Activated T-helper 1 cell treated with anti-CD3 and anti-CD28 coated beads, Interleukin-2, amount 50 U/mL, for 16 hours (primary cell): ENCODE measurements around the gene TLR3.
"Not testable (repeated sequence)": the region's sequence is repeated elsewhere in the genome, so short reads cannot be mapped to it uniquely, and the experiment has no call there.

Experiments
- DNase-seq, 2 donors: peaks; one replicate each; pipeline ENCODE4 v3.0.0-alpha.2; 2020; ENCODE audit warnings: low read depth in 1 of 2, low spot score in 1 of 2

TLR3 gene

GRCh38 chr4:186047501-186047900 is 21.5 kb upstream of the TLR3 start:
- not testable (repeated sequence) for DNase-seq

GRCh38 chr4:186050135-186050534 is 18.8 kb upstream of the TLR3 start:
- not testable (repeated sequence) for DNase-seq

GRCh38 chr4:186051096-186051495 is 17.9 kb upstream of the TLR3 start:
- DNase-seq: no peak

DNA sequence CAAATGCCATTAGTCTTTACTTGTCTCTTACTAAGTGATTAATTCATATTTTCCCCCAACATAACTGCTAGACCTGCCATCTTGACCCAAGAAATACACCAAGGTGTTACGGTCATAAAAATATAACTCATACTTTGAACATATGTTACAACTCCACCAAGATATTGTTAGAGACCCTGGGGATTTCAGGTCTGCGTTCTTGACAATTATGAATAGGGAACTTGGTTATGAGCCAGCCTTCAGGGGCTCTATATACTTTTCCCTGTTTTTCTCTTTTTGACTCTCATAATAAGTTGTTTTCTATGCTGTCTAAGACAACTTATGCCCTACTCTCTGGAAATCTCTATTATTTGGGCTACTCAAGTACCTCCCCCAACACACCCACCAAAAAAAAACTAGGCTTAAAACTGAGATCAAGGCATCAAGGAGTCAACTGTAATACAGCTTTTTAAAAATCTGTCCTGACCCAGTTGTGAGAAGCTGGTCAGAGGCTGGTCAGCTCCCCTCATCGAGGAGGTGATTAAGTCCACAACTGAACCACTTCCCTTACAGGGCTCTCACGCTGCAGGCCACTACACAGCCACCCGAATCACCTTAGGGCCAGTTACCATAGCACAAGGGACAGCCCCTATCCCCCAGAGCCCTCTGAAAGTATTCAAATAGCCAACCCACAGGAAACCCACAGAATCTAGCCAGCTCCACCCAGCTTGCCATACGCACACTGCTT is 10.5 kb upstream of the TLR3 start:
- DNase-seq: no peak

GRCh38 chr4:186058980-186059316 is 10.0 kb upstream of the TLR3 start:
- no peak for DNase-seq

GRCh38 chr4:186061921-186062320 is 7.0 kb upstream of the TLR3 start:
- DNase-seq: no peak

DNA sequence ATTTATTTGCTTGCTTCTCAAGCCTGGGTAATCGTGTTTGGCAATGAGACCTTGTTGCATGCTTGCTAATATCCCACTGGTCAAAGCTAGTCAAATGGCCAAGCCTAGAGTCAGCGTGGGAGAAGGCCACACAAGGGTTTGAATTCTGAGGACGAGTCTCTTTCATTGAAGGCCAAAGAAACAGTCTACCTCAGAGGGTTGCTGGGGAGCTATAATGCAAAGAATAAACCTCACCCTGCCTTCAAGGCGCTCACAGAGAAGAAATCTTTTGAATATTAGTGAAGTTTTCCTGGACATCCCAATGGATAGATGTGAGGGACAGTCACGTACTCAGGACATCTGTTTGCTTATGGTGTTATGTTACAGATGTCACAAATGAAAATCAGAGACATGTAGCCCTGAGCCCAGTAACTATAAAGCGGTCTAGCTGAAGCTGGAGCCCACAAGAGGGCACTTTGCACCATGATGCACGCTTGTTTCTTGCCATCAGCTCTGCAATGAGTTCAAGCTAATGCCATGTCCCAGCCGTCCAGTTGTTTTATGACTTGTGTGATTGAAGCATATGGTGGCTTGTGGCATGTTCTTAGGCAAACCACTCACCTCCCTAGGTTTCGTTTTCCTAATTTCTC is 1.1 kb upstream of the TLR3 start:
- DNase-seq: peak in 1 of 2 donors; percentile 7

- DNase-seq: no peak
Observed at GRCh38 chr4:186069729-186070128, 773 bp downstream of the TLR3 start.

DNA sequence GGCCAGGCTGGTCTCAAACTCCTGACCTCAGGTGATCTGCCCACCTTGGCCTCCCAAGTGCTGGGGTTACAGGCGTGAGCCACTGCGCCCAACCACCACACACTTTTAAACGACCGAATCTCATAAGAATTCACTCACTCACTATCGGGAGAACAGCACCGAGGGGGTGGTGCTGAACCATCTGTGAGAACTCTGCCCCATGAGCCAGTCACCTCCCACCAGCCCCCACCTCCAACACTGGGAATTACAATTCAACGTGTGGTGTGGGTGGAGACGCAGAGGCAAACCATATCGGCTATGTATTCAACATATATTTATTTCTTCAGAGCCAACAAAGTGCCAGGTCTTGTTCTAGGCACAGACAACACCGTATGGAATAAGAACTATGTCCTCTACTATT is 3.6 kb downstream of the TLR3 start:
- DNase-seq: no peak

DNA sequence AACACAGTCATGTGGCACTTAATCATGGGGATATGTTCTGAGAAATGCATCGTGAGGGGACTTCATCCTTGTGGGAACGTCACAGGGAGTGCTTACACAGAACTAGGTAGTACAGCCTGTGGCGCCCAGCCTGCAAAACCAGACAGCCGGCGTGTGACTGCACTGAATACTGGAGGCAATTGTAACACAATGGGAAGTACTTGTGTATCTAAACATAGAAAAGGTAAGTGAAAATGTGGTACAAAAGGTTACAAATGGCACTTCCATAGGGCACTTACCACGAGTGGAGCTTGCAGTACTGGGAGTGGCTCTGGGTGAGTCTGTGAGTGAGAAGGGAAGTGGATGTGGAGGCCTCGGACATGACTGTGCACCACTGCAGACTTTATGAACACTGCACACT is 5.2 kb downstream of the TLR3 start:
- no peak for DNase-seq

DNA sequence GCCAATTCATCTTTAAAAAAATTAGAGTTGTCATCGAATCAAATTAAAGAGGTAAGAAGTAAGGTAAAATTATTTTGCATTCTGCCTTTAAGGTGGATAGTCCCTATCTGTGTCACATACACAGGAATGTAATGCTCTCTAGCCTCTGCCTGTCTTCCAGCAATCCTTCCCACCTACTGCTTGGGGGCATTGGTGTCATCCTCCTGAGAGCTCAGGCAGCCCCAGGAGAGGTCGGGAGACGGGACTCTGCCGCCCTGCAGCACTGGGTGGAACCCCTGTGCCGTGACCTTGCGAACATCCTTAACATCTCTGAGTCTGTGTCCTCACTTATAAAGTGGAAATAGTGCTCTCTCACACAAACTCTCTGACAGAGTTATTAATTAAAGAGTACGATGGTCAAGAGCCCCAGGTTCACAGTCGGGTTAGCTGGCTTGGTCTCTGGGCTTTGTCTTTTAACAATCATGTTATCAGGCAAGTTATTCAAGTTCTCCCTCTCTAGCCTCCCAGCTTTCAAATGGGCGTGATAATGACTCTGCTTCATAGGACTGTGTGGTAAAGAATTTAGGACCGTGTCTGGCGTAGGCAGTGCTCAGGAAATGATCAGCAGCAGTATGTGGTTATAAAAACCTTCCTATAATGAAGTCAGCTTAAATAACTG is 10.2 kb downstream of the TLR3 start:
- DNase-seq: no peak

DNA sequence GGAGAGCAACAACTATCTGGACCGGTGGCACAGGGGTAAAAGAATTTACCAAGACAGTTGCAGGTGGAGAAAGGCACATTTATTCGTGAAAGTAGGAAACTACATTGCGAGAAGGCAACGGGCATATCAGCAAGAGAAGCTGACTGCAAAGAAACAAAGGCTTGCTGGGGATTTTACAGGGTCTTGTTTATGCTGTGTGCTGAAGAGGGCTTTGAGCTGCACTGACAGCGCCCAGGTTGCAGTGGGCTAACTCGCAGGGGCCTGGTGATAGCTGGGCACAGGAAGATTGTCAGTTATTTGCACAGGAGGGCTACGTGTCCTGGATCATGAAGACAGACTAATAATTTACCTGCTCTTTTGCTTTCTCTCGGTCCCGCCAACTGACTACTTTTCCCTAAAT is 10.7 kb downstream of the TLR3 start:
- no peak for DNase-seq

DNA sequence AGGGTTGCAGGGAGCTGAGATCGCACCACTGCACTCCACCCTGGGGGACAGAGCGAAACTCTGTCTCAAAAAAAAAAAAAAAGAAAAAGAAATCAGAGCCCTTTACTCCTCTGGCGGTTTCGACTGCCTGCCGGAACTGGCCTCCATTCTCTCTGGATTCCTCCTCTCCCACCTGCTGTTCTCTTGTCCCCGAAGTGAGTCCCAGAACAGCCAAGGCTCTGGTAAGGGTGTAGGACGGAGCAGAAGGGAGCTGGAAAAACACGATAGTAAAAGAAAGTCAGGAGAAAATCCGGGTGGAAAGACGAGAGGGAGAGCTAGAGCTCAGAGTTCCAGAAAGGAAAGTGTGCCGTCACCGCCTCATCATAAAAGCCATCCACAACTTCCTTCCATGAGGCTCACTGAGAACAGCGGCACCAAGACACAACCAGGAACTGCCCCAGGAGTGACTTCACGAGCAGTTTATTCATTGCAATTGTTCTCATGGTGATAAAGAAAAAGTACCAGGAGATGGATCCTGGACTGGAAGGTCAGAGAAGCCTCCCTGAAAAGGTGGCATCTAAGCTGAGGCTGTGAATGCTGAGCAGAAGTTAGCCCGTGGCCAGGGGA is 12.3 kb downstream of the TLR3 start:
- DNase-seq: no peak

DNA sequence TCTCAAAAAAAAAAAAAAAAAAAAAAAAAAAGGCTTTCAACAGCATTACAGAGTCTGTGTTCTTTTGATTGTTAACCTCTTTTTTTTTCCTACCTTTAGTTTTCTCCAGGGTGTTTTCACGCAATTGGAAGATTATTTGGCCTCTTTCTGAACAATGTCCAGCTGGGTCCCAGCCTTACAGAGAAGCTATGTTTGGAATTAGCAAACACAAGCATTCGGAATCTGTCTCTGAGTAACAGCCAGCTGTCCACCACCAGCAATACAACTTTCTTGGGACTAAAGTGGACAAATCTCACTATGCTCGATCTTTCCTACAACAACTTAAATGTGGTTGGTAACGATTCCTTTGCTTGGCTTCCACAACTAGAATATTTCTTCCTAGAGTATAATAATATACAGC is 13.3 kb downstream of the TLR3 start:
- no peak for DNase-seq

DNA sequence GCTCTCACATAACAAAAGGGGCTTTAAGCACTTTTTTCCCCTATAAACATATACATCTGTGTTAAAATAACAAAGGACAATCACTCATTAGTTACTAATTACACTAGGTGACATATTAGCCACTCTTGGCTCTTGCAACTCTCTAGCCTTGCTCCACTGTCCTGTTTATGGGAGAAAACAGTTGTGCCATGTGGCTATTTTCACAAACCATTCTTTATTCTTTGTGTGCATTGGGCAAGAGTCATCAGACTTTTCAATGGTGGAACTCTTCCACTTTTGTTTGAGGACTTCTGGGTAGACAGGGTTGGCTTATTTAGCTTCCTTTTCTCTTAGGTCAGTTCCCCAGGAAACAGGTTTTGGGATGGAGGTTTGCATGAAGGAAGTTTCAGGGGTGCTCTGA is 19.6 kb downstream of the TLR3 start:
- no peak for DNase-seq

GRCh38 chr4:186092296-186092695 is 23.3 kb downstream of the TLR3 start:
- DNase-seq: no peak

DNA sequence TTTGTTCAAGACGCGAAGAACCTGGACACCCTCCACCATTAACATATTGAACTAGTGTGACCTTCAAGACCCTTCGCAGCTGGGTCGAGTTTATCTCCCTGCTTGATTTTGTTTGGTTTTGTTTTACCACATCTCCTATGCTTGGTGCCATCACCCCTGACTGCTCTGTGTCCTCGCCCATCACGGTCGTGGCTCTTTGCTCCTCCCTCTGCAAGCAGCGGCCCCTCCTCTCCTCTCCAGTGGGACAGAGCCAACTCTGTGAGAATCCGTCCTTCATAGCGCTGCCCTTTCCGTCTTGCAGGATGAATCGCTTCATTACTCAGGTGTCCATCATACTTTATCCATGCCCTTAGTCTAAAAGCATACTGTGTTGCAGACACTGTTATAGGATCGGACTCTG is 26.4 kb downstream of the TLR3 start:
- DNase-seq: no peak

- no peak for DNase-seq
Observed at GRCh38 chr4:186096681-186097165, 27.8 kb downstream of the TLR3 start.

DNA sequence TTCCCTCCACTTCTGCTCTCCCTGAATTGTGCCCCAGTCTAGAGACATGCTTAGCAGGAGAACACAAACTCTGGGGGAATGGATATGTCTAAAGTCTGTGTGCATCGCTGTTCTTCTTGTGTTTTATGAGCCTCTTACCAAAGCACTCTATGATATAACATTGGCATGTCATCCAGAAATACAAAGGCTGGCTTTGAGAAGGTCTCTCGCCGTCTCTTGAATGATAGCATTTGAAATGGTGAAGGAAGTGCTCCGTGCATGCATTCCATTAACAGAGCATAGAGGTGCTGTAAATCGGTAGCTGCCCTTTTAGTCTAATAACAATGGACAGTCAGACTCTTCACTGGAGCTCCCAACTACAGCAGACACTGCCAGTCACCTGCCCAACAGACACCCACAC is 28.4 kb downstream of the TLR3 start:
- DNase-seq: no peak

DNA sequence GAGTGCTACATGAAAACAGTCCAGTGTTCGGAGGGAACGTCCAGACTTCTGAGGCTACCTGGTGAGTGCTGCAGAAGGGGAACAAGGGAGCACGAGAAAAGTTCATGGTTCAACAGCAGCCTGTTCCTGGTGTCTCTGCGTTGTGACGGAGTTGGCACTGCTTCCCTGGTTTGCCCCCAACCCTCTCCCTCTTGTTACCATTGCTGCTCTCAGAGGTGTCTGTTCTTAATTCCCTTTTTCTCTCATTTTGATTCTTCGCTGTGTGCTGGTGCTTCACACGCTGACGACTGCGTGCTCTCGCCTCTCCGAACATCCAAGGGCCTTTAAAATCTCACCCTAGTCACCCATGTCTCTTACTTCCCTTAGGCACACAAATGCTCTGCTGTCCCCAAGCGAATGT is 34.0 kb downstream of the TLR3 start:
- DNase-seq: no peak

GRCh38 chr4:186104114-186104889 is 35.3 kb downstream of the TLR3 start, which contains the start of gene FAM149A:
Gene FAM149A (plus strand): TSS chr4:186104704.
- peak; percentile 10 to 24 for DNase-seq
